ENCODE results near the gene TBC1D10B.

- TF ChIP-seq, protein P1, sequence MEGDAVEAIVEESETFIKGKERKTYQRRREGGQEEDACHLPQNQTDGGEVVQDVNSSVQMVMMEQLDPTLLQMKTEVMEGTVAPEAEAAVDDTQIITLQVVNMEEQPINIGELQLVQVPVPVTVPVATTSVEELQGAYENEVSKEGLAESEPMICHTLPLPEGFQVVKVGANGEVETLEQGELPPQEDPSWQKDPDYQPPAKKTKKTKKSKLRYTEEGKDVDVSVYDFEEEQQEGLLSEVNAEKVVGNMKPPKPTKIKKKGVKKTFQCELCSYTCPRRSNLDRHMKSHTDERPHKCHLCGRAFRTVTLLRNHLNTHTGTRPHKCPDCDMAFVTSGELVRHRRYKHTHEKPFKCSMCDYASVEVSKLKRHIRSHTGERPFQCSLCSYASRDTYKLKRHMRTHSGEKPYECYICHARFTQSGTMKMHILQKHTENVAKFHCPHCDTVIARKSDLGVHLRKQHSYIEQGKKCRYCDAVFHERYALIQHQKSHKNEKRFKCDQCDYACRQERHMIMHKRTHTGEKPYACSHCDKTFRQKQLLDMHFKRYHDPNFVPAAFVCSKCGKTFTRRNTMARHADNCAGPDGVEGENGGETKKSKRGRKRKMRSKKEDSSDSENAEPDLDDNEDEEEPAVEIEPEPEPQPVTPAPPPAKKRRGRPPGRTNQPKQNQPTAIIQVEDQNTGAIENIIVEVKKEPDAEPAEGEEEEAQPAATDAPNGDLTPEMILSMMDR (IDR thresholded peaks at IDR 0.05) = no peak
- no peak for TF ChIP-seq POLR2A (IDR thresholded peaks at IDR 0.05)
Observed at GRCh38 chr16:30398661-30399434, 28.6 kb upstream of the TBC1D10B start.
